NT2/D1 (cell line): ENCODE data around the gene CHN2.

Source experiments
- SUZ12 ChIP-seq: IDR thresholded peaks from 2 replicates; pipeline ENCODE4 v1.6.1; 2011; ENCODE audit not compliant: insufficient read length, insufficient read depth; ENCODE audit errors: extremely low read depth
- YY1 ChIP-seq: IDR thresholded peaks from 2 replicates; pipeline ENCODE4 v1.6.1; 2011; ENCODE audit not compliant: insufficient read length, insufficient read depth
- ZNF274 ChIP-seq: IDR thresholded peaks from 2 replicates; pipeline ENCODE4 v1.6.1; 2011; ENCODE audit warnings: mild to moderate bottlenecking, low read depth, low read length

DNA sequence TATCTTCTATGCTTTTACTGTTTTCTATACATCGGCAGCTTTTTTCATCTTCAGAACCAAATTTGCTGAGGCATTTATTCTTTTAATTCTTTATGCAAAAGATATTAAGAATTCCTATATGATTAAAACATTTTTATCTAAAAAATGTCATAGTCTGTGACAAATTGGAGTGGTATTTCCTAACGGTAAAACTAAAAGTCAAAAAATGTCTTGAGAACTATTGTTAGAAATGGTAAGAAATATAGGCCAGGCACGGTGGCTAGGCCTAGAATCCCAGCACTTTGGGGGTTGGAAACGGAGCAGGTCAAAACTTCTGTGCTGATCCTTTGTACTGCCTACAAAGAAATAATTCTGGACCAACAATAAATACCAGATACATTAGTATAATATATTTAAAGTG lies 311.4 kb downstream of the CHN2 start:
- no peak for TF ChIP-seq SUZ12
- TF ChIP-seq ZNF274 = no peak
- TF ChIP-seq YY1 = no peak
